Measurements from ENCODE around the gene EXPH5. TPM values are rescaled to one million over a fixed set of nuclear protein-coding genes. Genes with fewer than 3 reads are reported as not detected.

Gene EXPH5
- total and polyA plus RNA-seq, 12 donors = 0.10 to 8.4 (median 1.3) TPM

- H3K4me3 ChIP-seq = no peak overlapping the region
- no peaks in the 10 kb centered on the region for H3K9me3 ChIP-seq
- no peaks in the 10 kb centered on the region for H3K4me1 ChIP-seq
- ATAC-seq (no peak), DNase-seq (no peak)
- H3K36me3 ChIP-seq = no peaks in the 10 kb centered on the region
- H3K27me3 ChIP-seq = peaks cover 0 to 3% (median 0%) of the 10 kb centered on the region in 7 donors
- TF ChIP-seq, protein P1, sequence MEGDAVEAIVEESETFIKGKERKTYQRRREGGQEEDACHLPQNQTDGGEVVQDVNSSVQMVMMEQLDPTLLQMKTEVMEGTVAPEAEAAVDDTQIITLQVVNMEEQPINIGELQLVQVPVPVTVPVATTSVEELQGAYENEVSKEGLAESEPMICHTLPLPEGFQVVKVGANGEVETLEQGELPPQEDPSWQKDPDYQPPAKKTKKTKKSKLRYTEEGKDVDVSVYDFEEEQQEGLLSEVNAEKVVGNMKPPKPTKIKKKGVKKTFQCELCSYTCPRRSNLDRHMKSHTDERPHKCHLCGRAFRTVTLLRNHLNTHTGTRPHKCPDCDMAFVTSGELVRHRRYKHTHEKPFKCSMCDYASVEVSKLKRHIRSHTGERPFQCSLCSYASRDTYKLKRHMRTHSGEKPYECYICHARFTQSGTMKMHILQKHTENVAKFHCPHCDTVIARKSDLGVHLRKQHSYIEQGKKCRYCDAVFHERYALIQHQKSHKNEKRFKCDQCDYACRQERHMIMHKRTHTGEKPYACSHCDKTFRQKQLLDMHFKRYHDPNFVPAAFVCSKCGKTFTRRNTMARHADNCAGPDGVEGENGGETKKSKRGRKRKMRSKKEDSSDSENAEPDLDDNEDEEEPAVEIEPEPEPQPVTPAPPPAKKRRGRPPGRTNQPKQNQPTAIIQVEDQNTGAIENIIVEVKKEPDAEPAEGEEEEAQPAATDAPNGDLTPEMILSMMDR (IDR thresholded peaks at IDR 0.05) = no peak
- H3K27ac ChIP-seq = no peak overlapping the region
- 98% methylated on average over 5 of the region's 5 CpGs for WGBS, 2 donors
- intact Hi-C loops (cut with DNase I) = no loop called here
Observed at GRCh38 chr11:108530426-108530825, 63.1 kb downstream of the EXPH5 start.

- Histone ChIP-seq H3K36me3 (no peaks in the 10 kb centered on the region), H3K27ac (no peak overlapping the region), H3K4me1 (no peaks in the 10 kb centered on the region), H3K9me3 (no peaks in the 10 kb centered on the region), H3K4me3 (no peak overlapping the region), H3K27me3 (peaks cover 0 to 3% (median 0%) of the 10 kb centered on the region in 7 donors)
- intact Hi-C loops (cut with DNase I) = loop anchor here in 1 of 10 donors (5.0 kb wide), 1 partner anchor 1800 kb away; no protein-coding TSS in a partner anchor
- DNase-seq (no peak), ATAC-seq (no peak)
- TF ChIP-seq, protein P1 (IDR thresholded peaks at IDR 0.05) = no peak
- 70 to 79% methylated on average over 6 of the region's 6 CpGs for WGBS, 2 donors
Observed at GRCh38 chr11:108527382-108527781, 66.2 kb downstream of the EXPH5 start.

DNA sequence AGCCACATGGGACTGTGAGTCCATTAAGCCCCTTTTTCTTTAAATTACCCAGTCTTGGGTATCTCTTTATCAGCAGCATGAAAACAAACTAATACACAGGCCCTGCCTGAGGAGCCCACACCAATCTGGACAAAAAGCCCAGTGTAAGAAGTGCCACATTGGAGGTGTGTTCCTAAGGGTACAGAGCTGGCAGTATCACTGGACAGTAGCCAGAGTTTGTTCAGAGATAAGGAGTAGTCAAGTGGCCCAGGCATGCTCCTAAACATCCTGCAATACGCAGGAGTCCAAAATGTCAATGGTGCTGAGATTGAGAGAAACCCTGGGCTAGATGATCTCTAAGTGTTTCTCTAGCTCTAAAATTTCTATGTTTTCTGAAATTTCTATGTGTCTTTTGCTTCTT is 68.4 kb downstream of the EXPH5 start:
- 86 to 94% methylated on average over 1 of the region's 1 CpG for WGBS, 2 donors
- H3K4me3 ChIP-seq = no peak overlapping the region
- H3K27ac ChIP-seq = no peak overlapping the region
- H3K9me3 ChIP-seq = no peaks in the 10 kb centered on the region
- DNase-seq (no peak), ATAC-seq (no peak)
- intact Hi-C loops (cut with DNase I) = loop anchor here in 1 of 10 donors (5.0 kb wide), 1 partner anchor 1802 kb away; no protein-coding TSS in a partner anchor
- H3K4me1 ChIP-seq = no peaks in the 10 kb centered on the region
- TF ChIP-seq, protein P1 (IDR thresholded peaks at IDR 0.05) = no peak
- peaks cover 0 to 3% (median 0%) of the 10 kb centered on the region in 7 donors for H3K27me3 ChIP-seq
- no peaks in the 10 kb centered on the region for H3K36me3 ChIP-seq

GRCh38 chr11:108524422-108524821 is 69.1 kb downstream of the EXPH5 start:
- H3K4me3 ChIP-seq = no peak overlapping the region
- no peaks in the 10 kb centered on the region for H3K4me1 ChIP-seq
- peaks cover 0 to 3% (median 0%) of the 10 kb centered on the region in 7 donors for H3K27me3 ChIP-seq
- no peak for ATAC-seq
- no peaks in the 10 kb centered on the region for H3K36me3 ChIP-seq
- TF ChIP-seq, protein P1 (IDR thresholded peaks at IDR 0.05) = no peak
- intact Hi-C loops (cut with DNase I) = no loop called here
- no peak for DNase-seq
- H3K9me3 ChIP-seq = no peaks in the 10 kb centered on the region
- no peak overlapping the region for H3K27ac ChIP-seq
